COLO829 (cell line): ENCODE results near the gene FEZ2.
"Not testable (repeated sequence)": the region's sequence is repeated elsewhere in the genome, so short reads cannot be mapped to it uniquely, and the experiment has no call there.

ENCODE experiments used
- DNase-seq: peaks from one replicate; pipeline ENCODE4 v3.0.0; 2012; ENCODE audit warnings: low spot score

FEZ2 gene, protein sequence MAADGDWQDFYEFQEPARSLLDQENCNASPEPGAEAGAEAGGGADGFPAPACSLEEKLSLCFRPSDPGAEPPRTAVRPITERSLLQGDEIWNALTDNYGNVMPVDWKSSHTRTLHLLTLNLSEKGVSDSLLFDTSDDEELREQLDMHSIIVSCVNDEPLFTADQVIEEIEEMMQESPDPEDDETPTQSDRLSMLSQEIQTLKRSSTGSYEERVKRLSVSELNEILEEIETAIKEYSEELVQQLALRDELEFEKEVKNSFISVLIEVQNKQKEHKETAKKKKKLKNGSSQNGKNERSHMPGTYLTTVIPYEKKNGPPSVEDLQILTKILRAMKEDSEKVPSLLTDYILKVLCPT

DNA sequence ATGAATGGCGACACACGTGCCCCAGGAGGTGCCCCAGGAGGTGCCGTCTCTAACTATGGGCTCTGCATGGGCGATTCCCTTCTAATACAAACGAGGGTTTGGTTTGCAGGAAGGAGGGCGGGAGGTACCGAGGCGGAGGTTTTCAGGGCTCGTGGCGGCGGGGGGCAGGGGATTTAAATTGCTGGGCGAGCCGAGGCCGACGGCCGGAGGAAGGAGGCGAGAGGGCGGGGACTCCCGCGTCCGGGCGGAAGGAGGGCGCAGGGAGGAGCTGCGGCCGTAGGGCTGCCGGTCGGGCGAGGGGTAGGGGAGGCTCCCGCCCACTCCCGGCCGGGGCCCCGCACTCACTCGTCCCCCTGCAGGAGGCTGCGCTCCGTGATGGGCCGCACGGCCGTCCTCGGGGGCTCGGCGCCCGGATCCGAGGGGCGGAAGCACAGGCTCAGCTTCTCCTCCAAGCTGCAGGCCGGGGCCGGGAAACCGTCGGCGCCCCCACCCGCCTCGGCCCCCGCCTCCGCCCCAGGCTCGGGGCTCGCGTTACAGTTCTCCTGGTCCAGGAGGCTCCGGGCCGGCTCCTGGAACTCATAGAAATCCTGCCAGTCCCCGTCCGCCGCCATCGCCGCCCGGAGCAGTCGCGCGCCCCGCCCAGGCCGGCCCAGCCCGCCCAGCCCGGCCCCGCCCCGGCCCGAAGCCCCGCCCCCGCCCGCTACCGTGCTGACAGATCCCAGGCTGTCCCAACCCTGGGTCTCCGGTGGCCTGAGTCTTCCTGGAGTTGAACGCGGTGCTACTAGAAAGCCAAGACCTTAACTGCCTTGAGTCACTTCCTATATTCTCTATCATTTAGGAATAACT is at the start of gene FEZ2:
FEZ2 (minus strand) TSS at position 637 of the 846 bp plus-strand sequence; CDS start at position 611, 26 bp downstream.
- DNase-seq: peak; percentile 45

DNA sequence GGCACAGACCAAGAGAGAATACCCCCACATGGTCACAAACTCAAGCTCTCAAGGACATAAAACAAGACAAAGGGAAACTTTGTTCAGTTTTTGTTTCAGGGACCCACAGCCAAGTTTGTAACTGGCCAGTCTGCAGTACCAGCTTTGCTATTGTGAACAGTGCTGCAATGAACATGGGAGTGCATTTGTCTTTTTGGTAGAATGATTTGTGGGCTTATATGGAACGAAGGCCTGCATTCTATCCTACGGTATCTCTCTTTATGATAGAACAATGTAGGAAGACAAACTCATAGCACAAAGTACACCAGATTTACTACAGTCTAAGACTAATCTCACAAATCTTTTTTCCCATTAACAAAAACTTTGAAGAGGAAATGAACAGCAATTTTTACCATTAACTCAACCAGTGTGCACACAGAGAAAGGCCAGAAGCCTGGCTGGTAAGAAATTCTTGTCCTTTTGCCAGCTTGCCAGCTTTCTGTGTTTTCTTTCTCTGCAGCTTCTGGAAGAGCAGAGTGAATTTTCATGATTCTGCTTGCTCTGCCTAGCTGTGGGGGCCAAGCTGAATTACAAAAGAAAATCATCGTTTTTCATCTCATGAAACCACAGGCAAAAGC is 37.1 kb upstream of the FEZ2 start:
- DNase-seq: no peak

- no peak for DNase-seq
Measured at GRCh38 chr2:36633470-36634092, 35.6 kb upstream of the FEZ2 start.

- DNase-seq: no peak
Measured at GRCh38 chr2:36626756-36627155, 28.8 kb upstream of the FEZ2 start.

- DNase-seq: no peak
Measured at GRCh38 chr2:36626071-36626470, 28.1 kb upstream of the FEZ2 start.

DNA sequence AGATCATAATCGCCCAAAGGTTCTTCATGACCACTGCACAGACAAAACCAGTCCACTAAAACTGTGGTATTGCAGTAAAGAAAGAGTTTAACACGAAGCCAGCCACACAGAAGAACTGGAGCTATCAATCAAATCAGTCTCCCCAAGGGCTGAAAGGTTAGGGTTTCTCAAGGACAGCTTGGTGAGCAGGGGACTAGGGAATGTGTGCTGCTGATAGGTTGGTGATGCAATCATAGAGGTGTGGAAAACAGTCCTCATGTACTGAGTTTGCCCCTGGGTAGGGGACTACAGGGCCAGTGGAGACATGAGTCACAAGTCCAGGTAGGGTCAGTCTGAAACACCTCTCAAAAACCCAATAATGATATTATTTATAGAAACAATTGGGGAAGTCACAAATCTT is 27.3 kb upstream of the FEZ2 start:
- no peak for DNase-seq

- no peak for DNase-seq
Measured at GRCh38 chr2:36620321-36620720, 22.4 kb upstream of the FEZ2 start.

DNA sequence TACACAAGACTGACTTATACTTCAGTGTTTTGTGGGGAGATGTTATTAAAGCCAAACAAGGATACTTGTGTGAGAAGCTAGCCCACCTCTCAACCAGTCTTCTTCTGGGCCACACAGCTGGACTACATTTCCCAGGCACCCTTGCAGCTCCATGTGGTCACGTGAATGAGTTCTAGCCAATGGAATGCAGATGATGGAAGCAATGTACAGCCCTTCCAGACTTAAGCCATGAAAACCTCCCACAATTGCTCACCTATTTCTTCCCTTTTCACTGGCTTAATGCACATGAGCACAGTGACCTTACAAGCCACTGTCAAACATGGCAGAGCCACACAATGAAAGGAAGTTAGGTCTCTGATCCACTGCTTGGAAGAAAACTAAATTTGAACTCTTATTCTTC is 20.4 kb upstream of the FEZ2 start:
- DNase-seq: peak; percentile 45

DNA sequence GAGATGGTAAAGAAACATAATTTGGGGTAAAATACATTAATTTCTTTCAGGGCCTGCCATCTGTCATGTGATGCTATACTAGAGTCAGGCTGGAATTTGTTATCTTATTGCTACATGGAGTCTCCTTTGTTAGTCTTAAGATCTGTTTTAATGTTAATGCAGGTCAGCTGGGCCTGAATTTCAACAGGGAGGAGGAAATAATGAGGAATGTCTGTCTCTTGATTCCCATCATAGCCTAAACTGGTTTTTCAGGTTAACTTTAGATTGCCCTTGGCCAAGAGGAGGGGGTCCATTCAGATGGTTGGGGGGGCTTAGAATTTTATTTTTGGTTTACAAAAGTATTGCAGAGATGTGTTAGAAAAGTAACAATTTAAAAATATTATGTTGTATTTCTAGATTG is 19.0 kb upstream of the FEZ2 start:
- no peak for DNase-seq

DNA sequence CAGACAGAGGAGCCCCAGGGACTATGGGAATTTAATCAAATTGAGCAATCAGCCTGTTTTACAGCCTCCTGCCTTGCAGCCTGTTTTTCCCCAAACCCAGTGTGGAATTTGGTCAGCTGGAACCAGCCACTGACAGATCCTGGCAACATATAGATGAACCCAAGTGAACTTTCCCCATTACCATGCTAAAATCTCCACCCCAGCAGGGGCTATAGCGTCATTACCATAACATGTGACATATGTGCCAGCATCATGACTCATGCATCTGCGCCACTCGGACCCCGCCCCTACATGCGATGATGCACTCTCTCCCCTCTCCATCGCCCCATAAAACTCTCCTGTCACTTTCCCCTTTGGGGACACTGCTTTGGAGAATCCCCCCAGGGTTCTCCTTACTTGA is 17.3 kb upstream of the FEZ2 start:
- DNase-seq: no peak

DNA sequence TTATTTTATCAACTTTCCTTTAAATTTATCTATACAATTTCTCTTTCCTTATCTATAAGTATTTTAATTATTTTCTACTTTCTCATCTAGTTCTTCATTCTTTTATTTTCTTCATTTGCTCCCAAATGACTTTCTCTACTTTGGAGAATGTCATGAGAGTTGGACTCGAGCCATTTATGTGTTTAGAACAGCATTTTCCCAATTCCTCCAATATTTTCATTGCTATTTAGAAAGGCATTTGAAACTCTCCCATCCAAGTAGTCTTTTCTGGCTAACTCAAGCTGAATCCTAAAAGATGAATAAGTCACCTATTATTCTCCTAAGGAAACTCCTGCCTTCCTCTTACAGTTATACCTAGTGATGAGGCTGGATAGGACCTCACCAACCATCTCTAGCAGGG is 15.8 kb upstream of the FEZ2 start:
- DNase-seq: no peak

- no peak for DNase-seq
Measured at GRCh38 chr2:36611316-36611990, 13.5 kb upstream of the FEZ2 start.

DNA sequence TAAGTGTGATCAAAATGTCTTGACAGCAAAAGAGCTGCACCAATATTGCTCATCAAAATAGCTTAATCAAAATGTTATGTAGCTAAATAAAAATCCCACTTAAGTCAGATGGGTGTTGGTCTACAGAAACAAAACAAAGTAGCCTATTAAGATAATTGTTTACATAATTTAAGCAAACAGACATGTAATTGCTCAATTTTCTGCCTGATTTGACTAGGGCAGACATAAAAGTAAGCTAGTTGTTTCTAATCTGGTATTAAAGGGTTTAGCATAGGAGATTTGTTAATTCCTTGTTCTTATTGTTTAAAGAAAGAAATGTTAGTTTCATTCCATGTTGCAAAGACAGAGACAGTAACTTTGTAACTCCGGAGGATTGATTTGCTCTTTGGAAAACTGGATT is 11.5 kb upstream of the FEZ2 start:
- DNase-seq: no peak

DNA sequence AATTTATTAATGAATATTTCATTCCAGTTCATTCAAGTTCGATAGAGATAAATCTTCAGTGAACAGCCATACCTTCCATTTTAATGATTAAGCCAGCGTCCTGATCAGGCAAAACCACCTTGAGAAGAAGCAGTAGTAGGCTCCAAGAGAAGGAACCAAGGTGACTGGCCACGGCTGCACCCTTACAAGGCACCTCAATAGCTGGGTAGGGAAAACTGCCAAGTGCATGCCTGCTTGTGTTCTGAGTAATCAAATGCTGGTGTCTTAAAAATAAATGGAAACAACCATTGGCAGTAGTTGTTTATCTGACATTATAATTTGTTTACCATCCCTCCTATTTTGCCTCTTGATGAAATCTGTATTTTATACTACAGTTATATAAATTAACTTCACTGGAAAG is 10.0 kb upstream of the FEZ2 start:
- no peak for DNase-seq

DNA sequence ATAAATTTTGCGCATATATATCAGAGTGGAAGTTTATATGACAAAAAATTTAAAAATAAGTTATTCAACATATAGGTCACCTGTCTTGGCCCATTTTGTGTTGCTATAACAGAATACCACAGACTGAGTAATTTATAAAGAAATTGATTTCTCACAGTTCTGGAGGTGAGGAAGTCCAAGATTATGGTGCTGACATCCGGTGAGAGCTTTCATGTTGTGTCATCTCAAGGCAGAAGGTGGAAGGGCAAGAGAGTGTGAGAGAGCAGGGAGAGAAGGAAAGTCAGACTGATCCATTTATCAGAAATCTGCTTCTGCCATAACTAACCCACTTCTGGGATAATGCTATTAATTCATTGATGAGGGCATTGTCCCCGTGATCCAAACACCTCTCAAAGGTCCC is 9.0 kb upstream of the FEZ2 start:
- no peak for DNase-seq

- DNase-seq: no peak
Measured at GRCh38 chr2:36605273-36605672, 7.3 kb upstream of the FEZ2 start.

DNA sequence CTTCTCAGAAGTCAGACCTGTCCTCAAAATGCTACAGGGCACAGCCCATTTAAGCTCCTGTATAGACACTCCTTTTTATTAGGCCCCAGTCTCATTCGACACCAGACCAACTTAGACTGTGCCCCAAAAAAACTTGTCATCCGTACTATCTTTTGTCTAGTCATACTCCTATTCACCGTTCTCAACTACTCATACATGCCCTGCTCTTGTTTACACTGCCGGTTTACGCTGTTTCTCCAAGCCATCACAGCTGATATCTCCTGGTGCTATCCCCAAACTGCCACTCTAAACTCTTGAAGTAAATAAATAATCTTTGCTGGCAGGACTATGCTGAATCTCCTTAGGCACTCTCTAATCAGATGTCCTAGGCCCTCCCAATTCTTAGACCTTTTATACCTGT is 5.7 kb upstream of the FEZ2 start:
- DNase-seq: not testable (repeated sequence)

DNA sequence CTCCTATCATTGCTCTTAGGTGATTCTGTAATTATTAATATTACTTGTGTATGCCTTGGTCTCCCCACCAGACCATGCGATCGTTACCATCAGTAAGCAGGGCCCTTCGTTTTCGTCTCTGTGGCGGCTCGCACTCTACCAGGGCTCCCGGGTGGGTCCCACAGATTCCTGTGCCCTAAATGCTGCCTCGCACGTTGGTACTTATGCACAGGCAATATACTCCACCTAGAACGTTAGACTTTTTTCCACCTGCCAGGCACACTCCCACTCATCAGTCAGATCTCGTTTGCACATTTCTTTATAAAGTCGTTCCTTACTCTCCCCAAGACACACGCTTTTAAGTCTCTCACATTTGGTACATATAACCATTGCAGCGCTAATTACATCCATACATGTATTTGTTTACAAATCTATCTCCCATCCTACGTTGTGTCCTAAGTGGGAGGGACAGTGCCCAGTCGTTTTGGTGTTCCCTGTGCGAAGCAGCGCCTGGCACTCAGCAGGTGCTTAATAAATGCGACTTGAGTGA is 901 bp downstream of the FEZ2 start:
- DNase-seq: no peak

GRCh38 chr2:36596397-36596796 is 1.6 kb downstream of the FEZ2 start:
- DNase-seq: no peak

- DNase-seq: no peak
Measured at GRCh38 chr2:36594849-36595248, 3.1 kb downstream of the FEZ2 start.

GRCh38 chr2:36589230-36589630 is 8.7 kb downstream of the FEZ2 start:
- DNase-seq: no peak

- DNase-seq: no peak
Measured at GRCh38 chr2:36587556-36587955, 10.4 kb downstream of the FEZ2 start.
